HG03095 (cell line): Measurements from ENCODE around the gene RASIP1.

Experiments used
- ATAC-seq: cut with Tn5 transposase; IDR thresholded peaks from one replicate; pipeline ENCODE4 v1.9.1; 2021; ENCODE audit warnings: moderate library complexity; ENCODE audit not compliant: unreplicated experiment

Gene RASIP1

GRCh38 chr19:48676487-48676886 lies 63.9 kb downstream of the RASIP1 start:
- ATAC-seq: no peak

DNA sequence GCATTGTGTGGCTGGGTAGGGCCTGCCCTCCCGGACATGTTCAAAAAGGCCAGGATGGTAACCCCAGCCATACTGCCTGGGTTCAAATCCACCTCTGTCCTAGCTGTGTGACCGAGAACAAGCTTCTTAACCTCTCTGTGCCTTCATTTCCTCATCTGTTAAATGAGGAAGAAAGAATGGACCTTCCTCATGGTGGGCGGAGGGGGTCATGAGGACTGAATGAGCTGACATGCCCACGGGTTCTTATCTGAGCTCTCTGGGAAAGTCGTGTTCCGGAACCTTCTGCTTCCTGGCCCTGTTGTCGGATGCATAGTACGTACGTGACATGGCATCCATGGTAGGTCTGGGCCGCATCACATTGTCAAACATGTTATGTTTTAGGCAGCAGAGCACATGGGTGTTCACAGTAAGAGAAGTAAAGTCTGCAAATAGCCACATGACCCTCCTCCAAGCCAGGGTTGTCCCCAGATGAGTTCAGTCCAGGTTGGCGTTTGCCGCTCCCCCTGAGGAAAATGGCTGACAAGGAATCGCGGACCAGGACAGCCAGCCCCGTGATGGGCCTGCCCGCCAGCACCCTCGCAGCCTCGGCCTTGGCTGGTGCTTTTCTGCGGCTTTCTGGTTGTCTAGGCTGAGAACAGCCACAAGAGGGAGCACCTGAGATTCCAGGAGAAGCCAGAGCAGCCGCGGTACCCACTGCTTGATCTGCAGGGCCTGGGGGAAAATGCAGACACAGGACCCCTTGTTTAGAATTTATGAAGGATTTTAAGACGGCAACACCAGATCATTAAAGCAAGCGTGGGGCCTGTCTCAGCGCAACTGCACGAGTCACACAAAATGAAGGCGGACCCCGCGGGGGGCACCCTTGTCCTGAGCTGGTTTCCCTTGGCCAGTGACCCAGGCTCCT lies 65.2 kb downstream of the RASIP1 start:
- ATAC-seq: no peak

- no peak for ATAC-seq
Observed at GRCh38 chr19:48674216-48674809, 66.1 kb downstream of the RASIP1 start.

- no peak for ATAC-seq
Observed at GRCh38 chr19:48673436-48674100, 66.8 kb downstream of the RASIP1 start.

DNA sequence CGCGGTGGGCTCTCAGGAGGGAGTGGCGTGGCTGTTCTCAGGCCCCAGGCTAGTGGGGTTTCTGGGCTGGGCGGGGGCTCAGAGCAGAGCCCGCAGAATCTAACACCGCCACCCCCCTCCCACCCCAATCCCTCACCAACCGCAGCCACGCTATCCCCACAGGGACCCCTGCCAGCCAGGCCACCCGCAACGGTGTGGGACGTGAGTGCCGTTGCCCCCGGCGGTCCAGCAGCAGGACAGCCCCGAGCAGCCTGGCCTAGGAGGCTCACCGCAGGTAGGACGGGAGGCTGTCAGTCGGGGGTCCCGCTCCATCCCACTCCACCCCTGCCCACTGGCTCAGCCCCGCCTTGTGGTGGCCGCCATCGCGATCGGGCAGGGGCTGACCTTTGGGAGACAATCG lies 67.4 kb downstream of the RASIP1 start, which contains the start of gene NTN5:
Gene NTN5 (minus strand): TSS at position 24 of the 400 bp plus-strand sequence. CDS start 2,031 bp downstream, outside the sequence.
- ATAC-seq: no peak

GRCh38 chr19:48671446-48671995 lies 68.9 kb downstream of the RASIP1 start:
- no peak for ATAC-seq

GRCh38 chr19:48670699-48671445 lies 69.5 kb downstream of the RASIP1 start:
- ATAC-seq: no peak
